Kidney epithelial cell (primary cell): ENCODE measurements around the gene OR9A2. TPM values are rescaled to one million over a fixed set of nuclear protein-coding genes. Genes with fewer than 3 reads are reported as not detected.

Experiments
- DNase-seq: peaks from one replicate; pipeline ENCODE4 v3.0.0-alpha.2; 2010; ENCODE audit warnings: low read depth
- H3K27me3 ChIP-seq: 2 replicates; pipeline ENCODE4 v1.6.0; 2011; ENCODE audit warnings: low read length; ENCODE audit not compliant: control insufficient read depth, insufficient read depth
- H3K36me3 ChIP-seq: 2 replicates; pipeline ENCODE4 v1.5.1; 2011; ENCODE audit warnings: low read length; ENCODE audit not compliant: control insufficient read depth, insufficient read depth
- H3K4me3 ChIP-seq: 2 replicates; pipeline ENCODE4 v1.5.1; 2011; ENCODE audit warnings: low read depth, mild to moderate bottlenecking, control low read depth, low read length
- CTCF ChIP-seq: IDR thresholded peaks from 2 replicates; pipeline ENCODE4 v1.5.1; 2011; ENCODE audit warnings: mild to moderate bottlenecking, moderate library complexity, low read length, control low read depth, inconsistent platforms; ENCODE audit not compliant: insufficient read depth, poor library complexity, severe bottlenecking
- total RNA-seq: library from RNA; depleted of rRNA; stranded (reverse); fragments of >200 nt; gene quantifications from 2 replicates; pipeline ENCODE4 v1.2.3, GENCODE V29; 2015

The OR9A2 gene
- total RNA-seq, 1 donor from 2014 or later: not detected

GRCh38 chr7:143047326-143047725 is 20.4 kb upstream of the OR9A2 start:
- no peak for DNase-seq
- Histone ChIP-seq H3K36me3 (no peaks in the 10 kb centered on the region), H3K27me3 (no peaks in the 10 kb centered on the region), H3K4me3 (no peak overlapping the region)
- no peak for TF ChIP-seq CTCF

- Histone ChIP-seq H3K4me3 (no peak overlapping the region), H3K36me3 (no peaks in the 10 kb centered on the region), H3K27me3 (no peaks in the 10 kb centered on the region)
- DNase-seq: no peak
- TF ChIP-seq CTCF: no peak
These were observed 19.5 kb upstream of the OR9A2 start for GRCh38 chr7:143046426-143046851.

- H3K36me3 ChIP-seq: no peaks in the 10 kb centered on the region
- TF ChIP-seq CTCF: no peak
- DNase-seq: no peak
- H3K4me3 ChIP-seq: no peak overlapping the region
- H3K27me3 ChIP-seq: no peaks in the 10 kb centered on the region
These were observed 16.5 kb upstream of the OR9A2 start for GRCh38 chr7:143043391-143043790.

- TF ChIP-seq CTCF: no peak
- Histone ChIP-seq H3K36me3 (no peaks in the 10 kb centered on the region), H3K4me3 (no peak overlapping the region), H3K27me3 (no peaks in the 10 kb centered on the region)
- DNase-seq: no peak
These were observed 15.9 kb upstream of the OR9A2 start for GRCh38 chr7:143042790-143043271.

- no peak for DNase-seq
- no peaks in the 10 kb centered on the region for H3K36me3 ChIP-seq
- H3K4me3 ChIP-seq: no peak overlapping the region
- TF ChIP-seq CTCF: no peak
- no peaks in the 10 kb centered on the region for H3K27me3 ChIP-seq
These were observed 15.3 kb upstream of the OR9A2 start for GRCh38 chr7:143042159-143042789.

- DNase-seq: no peak
- TF ChIP-seq CTCF: no peak
- no peak overlapping the region for H3K4me3 ChIP-seq
- no peaks in the 10 kb centered on the region for H3K36me3 ChIP-seq
- H3K27me3 ChIP-seq: no peaks in the 10 kb centered on the region
These were observed 14.4 kb upstream of the OR9A2 start for GRCh38 chr7:143041346-143041745.
